Gastroesophageal sphincter (tissue), 3 donors: ENCODE data around the gene CCDC80.

Experiments used
- CTCF ChIP-seq, 4 experiments: fragments of 200-600 bp in 2 of 4; fragments of 450-650 bp in 2 of 4; sonication (generic) in 1 of 4; IDR thresholded peaks; one replicate each; pipeline ENCODE4 v1.5.1; 2017 to 2019; ENCODE audit warnings: antibody characterized with exemption in 4 of 4, mild to moderate bottlenecking in 2 of 4, moderate library complexity in 2 of 4
- POLR2AphosphoS5 ChIP-seq: sonication (generic); formaldehyde crosslinking; IDR thresholded peaks from one replicate; pipeline ENCODE4 v1.6.1; 2017; ENCODE audit warnings: antibody characterized with exemption

DNA sequence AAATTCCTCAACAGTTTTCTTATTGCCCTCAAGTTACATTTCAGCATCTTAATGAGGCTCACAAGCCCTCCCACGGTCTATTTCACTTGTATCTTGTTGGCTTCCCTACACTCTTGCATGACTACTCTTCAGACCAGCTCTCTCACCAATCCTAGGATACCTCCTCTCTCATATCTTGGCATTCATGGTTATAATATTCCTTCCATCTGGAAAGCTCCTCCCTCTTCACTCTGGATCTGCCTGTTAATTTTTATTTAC, 8.5 kb upstream of the CCDC80 start:
- TF ChIP-seq CTCF (IDR thresholded peaks at IDR 0.05) (no peak), POLR2AphosphoS5 (no peak)
